ENCODE data around the gene CMC1.
A peak's percentile ranks its signal among the peaks of the same experiment; 100 is the strongest.

CMC1 gene

DNA sequence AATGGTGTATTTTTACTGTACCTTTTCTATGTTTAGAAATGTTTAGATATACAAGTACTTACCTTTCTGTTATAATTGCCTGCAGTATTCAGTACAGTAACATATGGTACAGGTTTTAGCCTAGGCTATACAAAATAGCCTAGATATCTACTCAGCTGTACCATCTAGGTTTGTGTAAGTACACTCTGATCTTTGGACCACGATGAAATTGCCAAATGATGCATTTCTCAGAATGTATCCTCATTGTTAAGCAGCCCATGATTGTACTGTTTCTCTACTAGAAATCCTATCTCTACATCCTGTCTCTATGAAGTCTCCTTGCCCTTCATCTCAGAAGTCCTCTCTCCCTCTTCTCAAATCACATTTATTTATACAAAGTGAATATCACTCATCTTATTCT, 74.3 kb downstream of the CMC1 start:
- no peak overlapping the region for H3K4me3 ChIP-seq (ENCODE audit: control insufficient read depth, low read depth, low read length)
- no peak for DNase-seq (ENCODE audit: low read depth)
- TF ChIP-seq, protein P1, sequence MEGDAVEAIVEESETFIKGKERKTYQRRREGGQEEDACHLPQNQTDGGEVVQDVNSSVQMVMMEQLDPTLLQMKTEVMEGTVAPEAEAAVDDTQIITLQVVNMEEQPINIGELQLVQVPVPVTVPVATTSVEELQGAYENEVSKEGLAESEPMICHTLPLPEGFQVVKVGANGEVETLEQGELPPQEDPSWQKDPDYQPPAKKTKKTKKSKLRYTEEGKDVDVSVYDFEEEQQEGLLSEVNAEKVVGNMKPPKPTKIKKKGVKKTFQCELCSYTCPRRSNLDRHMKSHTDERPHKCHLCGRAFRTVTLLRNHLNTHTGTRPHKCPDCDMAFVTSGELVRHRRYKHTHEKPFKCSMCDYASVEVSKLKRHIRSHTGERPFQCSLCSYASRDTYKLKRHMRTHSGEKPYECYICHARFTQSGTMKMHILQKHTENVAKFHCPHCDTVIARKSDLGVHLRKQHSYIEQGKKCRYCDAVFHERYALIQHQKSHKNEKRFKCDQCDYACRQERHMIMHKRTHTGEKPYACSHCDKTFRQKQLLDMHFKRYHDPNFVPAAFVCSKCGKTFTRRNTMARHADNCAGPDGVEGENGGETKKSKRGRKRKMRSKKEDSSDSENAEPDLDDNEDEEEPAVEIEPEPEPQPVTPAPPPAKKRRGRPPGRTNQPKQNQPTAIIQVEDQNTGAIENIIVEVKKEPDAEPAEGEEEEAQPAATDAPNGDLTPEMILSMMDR (IDR thresholded peaks at IDR 0.05; ENCODE audit: control insufficient read depth, insufficient read depth, low read depth, low read length, missing control alignments): no peak

DNA sequence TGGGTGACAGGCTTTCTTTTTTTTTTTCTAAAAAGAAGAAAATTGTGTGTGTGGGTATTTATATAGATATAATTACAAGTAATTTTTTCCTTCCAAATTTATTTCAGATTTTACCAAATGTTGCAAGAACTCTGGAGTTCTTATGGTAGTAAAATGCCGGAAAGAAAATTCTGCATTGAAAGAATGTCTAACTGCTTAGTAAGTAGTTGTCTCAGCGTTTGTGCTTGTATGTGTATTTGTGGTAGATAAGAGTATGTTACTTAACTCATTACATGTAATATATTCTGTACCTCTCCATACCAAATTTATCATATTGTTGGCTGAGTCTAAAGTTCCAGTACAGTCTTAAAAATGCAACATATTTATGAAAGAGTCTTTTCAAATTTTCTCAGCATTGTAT, 74.8 kb downstream of the CMC1 start:
- H3K4me3 ChIP-seq (ENCODE audit: control insufficient read depth, low read depth, low read length): no peak overlapping the region
- TF ChIP-seq, protein P1 (IDR thresholded peaks at IDR 0.05; ENCODE audit: control insufficient read depth, insufficient read depth, low read depth, low read length, missing control alignments): no peak
- DNase-seq (ENCODE audit: low read depth): no peak

- TF ChIP-seq, protein P1 (IDR thresholded peaks at IDR 0.05; ENCODE audit: control insufficient read depth, insufficient read depth, low read depth, low read length, missing control alignments): peak; percentile 52
- H3K4me3 ChIP-seq (ENCODE audit: control insufficient read depth, low read depth, low read length): no peak overlapping the region
- DNase-seq (ENCODE audit: low read depth): no peak
Measured at GRCh38 chr3:28317438-28318022, 76.1 kb downstream of the CMC1 start.

DNA sequence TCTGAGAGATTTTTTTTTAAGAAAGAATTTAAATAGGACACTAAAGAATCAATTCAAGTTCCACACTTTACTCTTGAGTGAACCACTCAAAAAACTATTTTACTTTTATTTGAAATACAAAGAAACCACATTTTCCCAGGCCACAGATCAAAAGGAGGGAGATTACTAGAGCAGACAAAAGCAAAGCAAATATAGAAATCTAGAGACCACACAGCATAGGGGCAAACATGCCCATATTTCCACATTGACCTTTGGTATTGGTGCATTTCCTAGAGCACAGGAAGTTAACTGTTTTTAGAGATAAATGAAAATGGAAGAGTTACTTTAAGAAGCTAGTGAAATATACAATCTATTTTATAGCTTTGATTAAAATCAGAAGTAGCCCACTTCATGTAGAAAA, 79.6 kb downstream of the CMC1 start:
- H3K4me3 ChIP-seq (ENCODE audit: control insufficient read depth, low read depth, low read length): no peak overlapping the region
- no peak for DNase-seq (ENCODE audit: low read depth)
- TF ChIP-seq, protein P1 (IDR thresholded peaks at IDR 0.05; ENCODE audit: control insufficient read depth, insufficient read depth, low read depth, low read length, missing control alignments): no peak

DNA sequence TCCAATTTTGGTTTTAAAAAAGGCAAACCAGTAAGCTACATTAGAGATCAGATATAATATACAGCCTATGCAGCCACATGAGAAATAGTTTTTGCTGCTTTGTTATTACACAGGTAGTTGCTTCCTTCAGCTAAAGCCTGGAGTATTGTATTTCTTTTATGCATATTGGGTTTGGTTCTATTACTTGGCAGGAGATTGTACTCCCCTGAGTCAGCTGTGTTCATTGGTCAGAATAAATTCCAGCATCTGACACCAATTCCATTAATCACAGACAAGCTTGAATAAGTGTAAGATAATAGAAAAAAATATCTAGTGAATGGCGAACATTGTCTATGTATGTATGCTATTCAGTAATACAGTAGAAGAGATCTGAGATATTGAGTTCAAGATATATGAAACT, 81.0 kb downstream of the CMC1 start:
- no peak for DNase-seq (ENCODE audit: low read depth)
- H3K4me3 ChIP-seq (ENCODE audit: control insufficient read depth, low read depth, low read length): no peak overlapping the region
- TF ChIP-seq, protein P1 (IDR thresholded peaks at IDR 0.05; ENCODE audit: control insufficient read depth, insufficient read depth, low read depth, low read length, missing control alignments): no peak

DNA sequence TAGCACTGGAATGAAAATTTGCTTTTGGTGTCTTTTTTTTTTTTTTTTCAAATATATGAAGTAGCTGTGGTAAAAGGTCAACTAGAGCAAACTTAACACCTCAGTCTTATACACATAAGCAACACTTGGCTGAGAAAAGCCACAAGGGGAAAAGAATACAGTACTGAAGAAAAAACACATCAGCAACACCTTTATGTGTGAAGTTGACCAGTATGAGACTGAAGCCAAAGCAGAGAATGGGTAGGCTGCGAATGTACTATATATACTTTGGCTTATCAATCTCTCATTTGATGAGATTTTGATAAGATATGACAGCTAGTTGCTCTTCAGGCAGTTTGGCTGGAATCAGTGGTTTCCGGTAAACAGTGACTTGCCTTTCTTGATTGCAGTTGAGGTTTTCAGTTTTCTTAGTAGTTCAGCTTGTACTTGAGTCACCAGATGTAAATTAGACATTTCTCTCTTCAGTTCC, 85.1 kb downstream of the CMC1 start:
- TF ChIP-seq, protein P1 (IDR thresholded peaks at IDR 0.05; ENCODE audit: control insufficient read depth, insufficient read depth, low read depth, low read length, missing control alignments): no peak
- DNase-seq (ENCODE audit: low read depth): no peak
- H3K4me3 ChIP-seq (ENCODE audit: control insufficient read depth, low read depth, low read length): no peak overlapping the region
